HG03521 (cell line): ENCODE measurements around the gene SMARCC1.
"Not testable (repeated sequence)": the region's sequence is repeated elsewhere in the genome, so short reads cannot be mapped to it uniquely, and the experiment has no call there.

Source experiments
- ATAC-seq: cut with Tn5 transposase; IDR thresholded peaks from one replicate; pipeline ENCODE4 v1.9.1; 2021; ENCODE audit warnings: mild to moderate bottlenecking, moderate library complexity; ENCODE audit not compliant: unreplicated experiment

SMARCC1 gene

DNA sequence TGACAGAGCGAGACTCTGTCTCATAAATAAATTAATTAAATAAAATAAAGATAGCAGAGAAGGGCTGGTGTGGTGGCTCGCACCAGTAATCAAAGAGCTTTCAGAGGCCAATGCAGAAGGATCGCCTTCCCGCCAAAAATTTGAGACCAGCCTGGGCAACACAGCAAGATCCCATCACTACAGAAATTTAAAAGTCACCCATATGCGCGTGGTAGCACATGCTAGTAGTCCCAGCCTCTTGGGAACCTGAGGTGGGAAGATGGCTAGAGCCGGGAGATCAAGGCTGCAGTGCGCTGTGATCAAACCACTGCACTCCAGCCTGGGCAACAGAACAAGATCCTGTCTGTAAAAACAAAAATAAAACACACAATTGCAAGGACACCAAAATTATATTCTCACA lies 9.6 kb downstream of the SMARCC1 start:
- no peak for ATAC-seq

DNA sequence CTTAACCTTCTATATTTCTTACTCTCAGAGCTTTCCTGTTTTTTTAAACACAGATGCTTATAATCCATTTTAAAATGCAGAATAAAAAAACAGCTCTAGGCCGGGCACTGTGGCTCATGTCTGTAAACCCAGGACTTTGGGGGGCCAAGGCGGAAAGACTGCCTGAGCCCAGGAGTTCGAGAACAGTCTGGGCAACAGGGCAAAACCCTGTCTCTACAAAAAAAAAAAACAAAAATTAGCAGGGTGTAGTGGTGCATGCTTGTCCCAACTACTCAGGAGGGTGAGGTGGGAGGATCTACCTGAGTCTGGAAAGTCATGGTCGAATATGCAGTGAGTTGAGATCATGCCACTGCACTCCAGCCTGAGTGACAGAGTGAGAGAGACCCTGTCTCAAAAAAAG lies 15.5 kb downstream of the SMARCC1 start:
- ATAC-seq = no peak

DNA sequence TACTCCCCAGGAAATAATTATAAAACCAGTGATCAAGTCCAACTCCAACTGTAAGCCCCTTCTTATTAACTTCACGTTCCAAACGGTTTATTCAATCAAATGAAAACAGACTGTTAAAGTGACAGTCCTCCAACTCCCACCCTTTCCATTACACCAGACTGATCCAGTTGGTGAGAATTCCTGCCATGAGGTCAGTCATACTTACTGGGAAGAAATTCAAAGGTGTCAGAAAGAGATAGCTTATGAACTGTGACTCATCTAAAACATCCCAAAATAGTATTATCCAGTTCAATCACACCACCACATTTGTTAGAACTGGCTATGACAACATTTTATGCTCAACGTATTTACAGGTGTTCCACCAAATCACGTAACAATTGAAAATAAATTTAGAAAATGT lies 19.5 kb downstream of the SMARCC1 start:
- no peak for ATAC-seq

DNA sequence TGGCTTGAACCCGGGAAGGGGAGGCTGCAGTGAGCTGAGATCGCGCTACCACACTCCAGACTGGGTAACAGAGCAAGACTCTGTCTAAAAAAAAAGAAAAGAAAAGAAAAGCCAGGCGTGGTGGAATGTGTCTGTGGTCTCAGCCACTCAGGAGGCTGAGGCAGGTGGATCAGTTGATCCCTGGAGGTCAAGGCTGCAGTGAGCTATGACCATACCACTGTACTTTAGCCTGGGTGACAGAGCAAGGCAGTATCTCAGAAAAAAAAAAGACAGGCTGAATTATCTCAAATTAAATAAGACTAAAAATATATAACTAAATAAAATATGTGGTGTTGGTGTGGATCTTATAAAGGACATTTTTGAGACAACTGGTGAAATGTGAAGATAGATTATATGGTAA lies 20.6 kb downstream of the SMARCC1 start:
- no peak for ATAC-seq

DNA sequence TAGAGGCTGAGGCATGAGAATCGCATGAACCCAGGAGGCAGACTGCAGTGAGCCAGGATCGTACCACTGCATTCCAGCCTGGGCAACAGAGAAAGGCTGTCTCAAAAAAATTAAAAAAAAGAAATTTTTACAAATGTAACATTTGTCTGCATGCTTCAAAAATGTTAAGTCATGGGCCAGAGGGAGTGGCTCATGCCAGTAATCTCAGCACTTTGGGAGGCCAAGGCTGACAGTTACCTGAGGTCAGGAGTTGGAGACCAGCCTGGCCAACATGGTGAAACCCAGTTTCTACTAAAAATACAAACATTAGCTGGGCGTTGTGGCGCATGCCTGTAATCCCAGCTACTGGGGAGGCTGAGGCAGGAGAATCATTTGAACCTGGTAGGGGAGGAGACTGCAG lies 21.5 kb downstream of the SMARCC1 start:
- ATAC-seq = not testable (repeated sequence)

DNA sequence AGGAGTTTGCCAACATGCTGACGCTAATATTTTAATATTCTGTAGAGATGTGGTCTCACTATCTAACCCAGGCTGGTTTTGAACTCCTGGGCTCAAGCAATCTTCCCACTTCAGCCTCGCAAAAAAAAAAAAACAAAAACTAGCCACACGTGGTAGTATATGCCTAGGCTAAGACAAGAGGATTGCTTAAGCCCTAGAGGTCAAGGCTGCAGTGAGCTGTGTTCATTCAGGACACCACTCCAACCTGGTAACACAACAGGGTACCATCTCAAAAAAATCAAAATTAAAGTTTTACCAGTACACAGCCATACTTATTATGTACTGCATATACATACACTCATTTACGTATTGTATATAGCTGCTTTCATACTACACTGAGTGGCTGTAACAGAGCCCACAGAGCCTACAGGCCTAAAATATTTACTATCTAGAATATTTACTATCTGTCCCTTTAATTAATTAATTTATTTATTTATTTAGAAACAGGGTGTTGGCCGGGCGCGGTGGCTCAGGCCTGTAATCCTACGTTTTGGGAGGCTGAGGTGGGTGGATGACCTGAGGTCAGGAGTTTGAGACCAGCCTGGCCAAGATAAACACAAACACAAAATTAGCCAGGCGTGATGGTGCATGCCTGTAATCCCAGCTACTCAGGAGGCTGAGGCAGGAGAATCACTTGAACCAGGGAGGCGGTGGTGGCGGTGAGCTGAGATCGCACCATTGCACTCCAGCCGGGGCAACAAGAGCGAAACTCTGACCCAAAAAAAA lies 23.2 kb downstream of the SMARCC1 start:
- ATAC-seq = no peak

DNA sequence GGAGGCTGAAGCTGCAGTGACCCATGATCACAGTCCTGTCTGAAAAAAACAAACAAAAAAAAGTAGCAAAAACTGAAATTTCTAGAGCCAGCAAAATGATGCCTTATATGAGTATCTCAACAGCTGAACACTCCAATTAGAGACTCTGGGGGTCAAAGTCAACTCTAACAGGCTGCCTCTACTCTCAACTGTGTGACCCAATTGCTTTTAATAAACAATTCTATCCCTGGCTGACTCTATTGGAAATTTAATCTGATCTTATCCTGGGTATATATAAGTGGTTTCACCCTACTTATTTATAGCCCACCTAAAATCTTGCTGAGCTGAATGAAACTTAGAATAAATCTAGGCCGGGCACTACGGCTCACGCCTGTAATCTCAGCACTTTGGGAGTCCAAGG lies 29.0 kb downstream of the SMARCC1 start:
- no peak for ATAC-seq

DNA sequence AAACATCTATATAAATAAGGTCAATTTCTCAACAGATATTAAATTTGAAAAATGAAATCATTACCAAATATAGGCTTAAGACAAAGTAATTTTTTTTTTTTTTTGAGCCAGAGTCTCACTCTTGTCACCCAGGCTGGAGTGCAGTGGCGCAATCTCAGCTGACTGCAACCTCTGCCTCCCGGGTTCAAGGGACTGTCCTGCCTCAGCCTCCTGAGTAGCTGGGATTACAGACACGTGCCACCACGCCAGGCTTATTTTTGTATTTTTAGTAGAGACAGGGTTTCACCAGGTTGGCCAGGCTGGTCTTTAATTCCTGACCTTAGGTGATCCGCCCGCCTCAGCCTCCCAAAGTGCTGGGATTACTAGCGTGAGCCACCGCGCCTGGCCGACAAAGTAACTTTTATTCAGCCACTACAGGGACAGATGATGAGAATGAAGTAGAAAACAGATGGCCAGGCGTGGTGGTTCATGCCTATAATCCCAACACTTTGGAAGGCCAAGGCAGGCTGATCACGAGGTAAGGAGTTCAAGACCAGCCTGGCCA lies 30.8 kb downstream of the SMARCC1 start:
- not testable (repeated sequence) for ATAC-seq

DNA sequence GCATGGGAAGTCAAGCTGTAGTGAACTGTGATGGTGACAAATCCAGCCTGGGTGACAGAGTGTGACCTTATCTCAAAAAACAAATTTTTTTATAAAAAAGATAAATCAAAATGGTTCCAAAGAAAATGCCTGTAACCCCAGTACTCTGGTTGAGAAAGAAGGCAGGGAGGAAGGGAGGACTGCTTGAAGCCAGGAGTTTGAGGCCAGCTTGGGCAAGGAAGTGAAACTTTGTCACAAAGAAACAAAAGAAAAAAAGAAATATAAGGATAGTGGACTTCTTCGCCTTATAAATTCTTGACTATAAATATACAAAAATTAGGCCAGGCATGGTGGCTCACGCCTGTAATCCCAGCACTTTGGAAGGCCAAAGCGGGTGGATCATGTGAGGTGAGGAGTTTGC lies 34.1 kb downstream of the SMARCC1 start:
- no peak for ATAC-seq

DNA sequence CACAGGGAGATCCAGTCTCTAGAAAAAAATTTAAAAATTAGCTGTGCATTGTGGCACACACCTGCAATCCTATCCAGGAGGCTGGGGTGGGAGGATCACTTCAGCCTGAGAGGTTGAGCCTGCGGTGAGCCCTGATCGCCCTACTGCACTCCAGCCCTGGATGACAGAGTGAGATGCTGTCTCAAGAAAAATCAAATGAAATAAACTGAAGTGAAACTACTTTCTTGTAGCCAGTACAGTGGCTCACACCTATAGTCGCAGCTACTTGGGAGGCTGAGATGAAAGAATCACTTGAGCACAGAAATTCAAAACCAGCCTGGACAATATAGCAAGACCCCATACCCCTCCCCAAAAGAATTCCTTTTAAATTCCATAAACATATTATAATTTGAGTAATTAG lies 35.4 kb downstream of the SMARCC1 start:
- no peak for ATAC-seq

DNA sequence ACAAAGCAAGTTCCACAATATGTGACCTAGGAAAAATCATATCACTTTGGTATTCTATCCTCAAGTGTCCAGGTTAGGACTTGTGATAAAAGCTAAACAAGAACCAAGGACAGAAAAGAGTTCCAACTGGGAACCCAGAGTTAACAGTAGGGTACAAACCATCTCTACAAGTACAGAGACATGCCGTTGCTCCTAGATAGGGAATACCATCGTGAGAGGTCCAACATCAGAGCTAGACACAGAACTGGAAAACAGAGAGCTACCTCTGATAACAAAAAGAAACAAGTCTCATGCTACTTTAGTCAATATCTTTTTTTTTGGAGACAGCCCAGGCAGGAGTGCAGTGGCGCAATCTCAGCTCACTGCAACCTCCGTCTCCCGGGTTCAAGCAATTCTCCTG lies 37.8 kb downstream of the SMARCC1 start:
- no peak for ATAC-seq

DNA sequence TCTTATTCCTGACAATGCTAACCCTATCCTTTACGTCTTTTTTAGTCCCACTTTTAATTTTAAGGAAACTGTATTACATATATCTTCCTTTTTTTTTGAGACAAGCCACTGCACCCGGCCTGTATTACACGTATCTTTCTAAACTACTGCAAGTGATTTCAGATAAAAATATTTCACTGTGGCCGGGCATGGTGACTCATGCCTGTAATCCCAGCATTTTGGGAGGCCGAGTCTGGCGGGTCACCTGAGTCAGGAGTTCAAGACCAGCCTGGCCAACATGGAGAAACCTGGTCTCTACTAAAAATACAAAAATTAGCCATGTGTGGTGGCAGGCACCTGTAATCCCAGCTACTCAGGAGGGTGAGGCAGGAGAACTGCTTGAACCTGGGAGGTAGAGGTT lies 38.3 kb downstream of the SMARCC1 start:
- ATAC-seq = not testable (repeated sequence)

DNA sequence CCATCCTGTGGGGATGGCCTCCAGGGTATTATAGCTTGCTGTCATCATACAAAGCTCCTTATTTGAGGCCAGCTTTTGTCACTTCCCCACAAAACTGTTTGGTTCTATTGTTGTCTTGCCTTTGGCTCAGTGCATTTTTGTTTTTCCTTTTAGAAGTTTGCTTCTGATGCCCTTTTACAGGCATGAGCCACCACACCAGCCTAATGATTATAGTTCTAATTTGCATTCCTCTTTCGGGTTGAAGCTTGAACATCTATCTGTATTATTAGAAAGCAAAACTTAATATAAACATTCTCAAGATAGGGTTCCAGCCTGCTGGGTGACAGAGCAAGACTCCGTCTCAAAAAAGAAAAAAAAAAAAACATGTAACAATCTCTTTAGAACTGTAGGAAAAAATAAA lies 39.8 kb downstream of the SMARCC1 start:
- ATAC-seq = no peak

DNA sequence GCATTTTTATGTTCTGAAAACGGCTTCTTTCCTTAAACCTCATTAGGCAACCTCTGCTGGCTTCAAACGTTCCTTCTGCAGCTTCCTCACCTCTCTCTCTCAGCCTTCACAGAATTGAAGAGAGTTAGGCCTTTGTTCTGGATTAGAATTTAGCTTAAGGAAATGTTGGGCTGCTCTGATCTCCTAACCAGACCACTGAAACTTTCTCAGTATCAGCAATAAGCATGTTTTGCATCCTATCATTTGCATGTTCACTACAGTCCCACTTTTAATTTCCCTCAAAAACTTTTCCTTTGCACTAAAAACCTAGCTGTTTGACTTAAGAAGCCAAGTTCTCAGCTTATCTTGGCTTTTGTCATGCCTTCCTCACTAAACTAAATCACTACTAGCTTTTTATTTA lies 49.5 kb downstream of the SMARCC1 start:
- no peak for ATAC-seq

DNA sequence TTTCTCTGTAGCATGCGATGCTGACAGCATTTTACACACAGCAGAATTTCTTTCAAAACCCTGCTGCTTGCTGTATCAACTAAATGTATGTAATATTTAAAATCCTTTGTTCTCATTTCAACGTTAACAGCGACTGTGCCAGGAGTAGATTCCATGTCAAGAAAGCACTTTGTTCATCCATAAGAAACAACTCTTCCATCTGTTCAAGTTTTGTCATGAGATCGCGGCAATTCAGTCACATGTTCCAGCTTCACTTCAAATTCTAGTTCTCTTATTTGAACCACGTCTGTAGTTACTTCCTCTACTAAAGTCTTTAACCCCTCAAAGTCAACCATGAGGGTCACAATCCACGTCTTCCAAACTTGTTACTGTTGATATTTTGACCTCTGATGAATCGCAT lies 50.6 kb downstream of the SMARCC1 start:
- no peak for ATAC-seq

DNA sequence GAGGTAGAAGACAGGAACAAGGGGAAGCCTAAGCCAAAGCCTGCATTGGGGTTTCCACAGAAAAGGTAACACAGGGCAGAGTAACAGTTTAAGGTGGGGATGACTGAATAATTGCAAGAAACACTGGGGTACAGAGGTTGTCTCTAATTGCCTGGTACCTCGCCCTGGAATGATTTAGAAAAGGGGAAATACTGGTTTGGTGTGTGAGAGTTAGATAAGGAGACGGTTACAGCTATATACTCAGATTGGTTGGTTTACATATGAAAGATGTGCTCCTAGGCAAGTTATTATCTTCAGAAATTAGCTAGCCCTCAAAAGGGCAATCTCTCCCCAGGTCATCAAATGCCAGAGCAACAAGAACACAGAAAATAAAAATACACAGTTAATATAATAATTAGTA lies 58.8 kb downstream of the SMARCC1 start:
- ATAC-seq = no peak

DNA sequence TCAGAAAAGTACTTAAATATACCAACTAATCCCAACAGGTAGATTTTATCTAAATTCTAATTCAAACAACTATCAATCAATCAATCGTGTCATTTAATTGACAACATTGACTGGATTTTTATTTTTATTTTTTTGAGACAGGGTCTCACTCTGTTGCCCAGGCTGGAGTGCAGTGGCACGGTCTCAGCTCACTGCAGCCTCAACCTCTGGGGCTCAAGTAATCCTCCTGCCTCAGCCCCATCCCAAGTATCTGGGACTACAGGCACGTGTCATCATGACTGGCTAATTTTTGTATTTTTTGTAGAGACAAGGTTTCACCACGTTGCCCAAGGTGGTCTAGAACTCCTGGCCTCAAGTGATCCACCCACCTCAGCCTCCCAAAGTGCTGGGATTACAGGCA lies 64.2 kb downstream of the SMARCC1 start:
- not testable (repeated sequence) for ATAC-seq

DNA sequence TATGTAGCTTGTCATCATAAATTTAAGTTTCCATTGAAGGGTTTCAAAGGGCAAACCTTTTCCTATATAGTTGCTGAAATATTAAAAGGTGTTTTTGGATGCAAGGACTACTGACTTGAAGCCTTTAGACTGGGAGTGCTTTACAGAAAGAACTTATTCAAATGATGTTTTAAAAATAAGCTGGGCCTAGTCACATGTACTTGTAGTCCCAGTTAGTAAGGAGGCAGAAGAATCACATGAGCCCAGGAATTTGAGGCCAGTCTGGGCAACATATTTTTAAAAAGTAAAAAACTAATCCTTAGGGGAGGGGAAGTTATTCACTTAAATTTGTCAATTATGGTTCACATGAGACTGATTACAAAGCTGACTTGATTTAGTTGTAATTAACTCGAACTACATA lies 65.0 kb downstream of the SMARCC1 start:
- no peak for ATAC-seq

DNA sequence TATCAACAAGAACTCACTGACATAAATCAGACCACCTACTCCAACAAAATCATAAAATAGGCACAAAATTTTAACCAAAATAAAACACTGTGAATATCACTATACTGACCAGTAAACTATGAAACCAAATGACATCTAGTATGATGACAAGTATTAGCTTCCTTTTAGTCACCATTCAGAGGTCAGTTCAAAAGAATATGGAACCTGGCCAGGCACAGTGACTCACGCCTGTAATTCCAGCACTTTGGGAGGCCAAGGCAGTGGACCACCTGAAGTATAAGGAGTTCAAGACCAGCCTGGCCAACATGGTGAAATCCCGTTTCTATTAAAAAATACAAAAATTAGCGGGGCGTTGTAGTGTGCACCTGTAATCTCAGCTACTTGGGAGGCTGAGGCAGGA lies 65.8 kb downstream of the SMARCC1 start:
- ATAC-seq = no peak

DNA sequence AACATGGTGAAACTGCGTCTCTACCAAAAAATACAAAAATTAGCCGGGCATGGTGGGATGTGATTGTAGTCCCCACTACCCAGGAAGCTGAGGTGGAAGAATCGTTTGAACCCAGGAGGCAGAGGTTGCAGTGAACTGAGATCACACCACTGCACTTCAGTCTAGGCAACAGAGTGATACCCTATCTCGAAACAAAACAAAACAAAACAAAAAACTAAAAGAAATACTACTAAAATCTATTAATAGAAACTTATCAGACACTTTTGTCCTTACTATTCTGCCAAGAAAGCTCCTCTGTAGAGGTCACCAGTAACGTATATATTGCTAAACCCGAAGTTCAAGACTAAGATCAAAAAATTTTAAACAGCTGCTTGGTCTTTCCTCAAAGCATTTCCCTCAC lies 67.1 kb downstream of the SMARCC1 start:
- no peak for ATAC-seq

DNA sequence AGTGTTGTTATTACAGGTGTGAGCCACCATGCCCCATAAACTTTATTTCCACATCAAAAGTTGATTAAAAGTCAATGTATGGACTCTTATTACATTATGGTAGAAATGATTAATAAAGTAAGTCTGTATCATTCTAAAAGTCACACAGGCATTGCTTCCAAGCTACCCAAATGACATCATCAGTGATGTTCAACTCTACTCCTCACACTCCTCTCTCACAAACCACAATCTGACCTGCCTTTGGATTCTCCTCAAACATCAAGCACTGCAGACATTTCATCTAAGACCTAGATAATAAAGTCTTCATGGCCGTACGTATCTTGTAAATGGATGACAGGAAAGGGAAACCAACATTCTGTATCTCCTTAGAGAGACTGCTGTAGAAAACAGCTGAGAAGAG lies 68.0 kb downstream of the SMARCC1 start:
- ATAC-seq = no peak

DNA sequence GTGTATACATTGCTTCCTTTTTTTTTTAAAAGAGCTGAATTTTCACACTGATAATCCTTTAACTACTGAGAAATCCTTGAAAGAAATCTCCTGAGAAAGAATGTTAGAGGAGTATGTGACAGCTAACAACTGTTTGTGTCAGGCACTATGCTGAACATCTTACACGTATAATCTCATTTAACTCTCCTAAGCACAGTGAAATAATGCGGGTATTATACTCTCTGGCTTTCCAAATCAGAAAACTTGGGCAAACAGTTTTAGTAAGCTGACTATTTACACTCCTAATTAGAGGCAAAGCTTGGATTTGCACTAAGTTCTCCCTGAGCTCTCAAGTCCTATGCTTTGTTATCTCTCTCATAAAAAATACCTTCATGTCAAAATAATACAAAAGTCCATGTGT lies 69.3 kb downstream of the SMARCC1 start:
- no peak for ATAC-seq

DNA sequence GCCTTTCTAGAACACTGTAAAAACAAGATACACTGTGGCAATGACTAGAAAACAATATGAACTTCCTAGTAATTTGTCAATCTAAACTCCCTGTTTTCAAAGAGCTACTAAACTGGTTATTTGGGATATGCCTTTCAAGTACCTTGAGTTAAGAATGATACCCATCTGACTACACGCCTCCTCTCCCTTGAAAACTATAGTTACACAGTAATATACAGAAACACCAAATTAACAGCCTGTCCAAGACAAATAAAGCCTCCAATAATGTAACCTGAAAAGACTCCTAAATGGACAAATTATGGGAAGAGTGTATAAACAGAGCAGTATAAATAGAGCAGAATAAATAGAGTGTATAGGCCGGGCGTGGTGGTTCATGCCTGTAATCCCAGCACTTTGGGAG lies 70.1 kb downstream of the SMARCC1 start:
- ATAC-seq = no peak
